DOHH2 (cell line): ENCODE data around the gene TNFRSF19.

Experiments
- CTCF ChIP-seq: fragments of 200-600 bp; sonication (generic); IDR thresholded peaks from one replicate; pipeline ENCODE4 v1.5.1; 2014; ENCODE audit warnings: antibody characterized with exemption, mild to moderate bottlenecking, low read depth, low read length; ENCODE audit not compliant: poor library complexity, severe bottlenecking
- EZH2phosphoT487 ChIP-seq: fragments of 200-600 bp; sonication (generic); IDR thresholded peaks from 2 replicates; pipeline ENCODE4 v1.6.1; 2017; ENCODE audit warnings: borderline replicate concordance, mild to moderate bottlenecking, antibody characterized with exemption, low read length, moderate library complexity, mixed read lengths

- no peak for TF ChIP-seq CTCF
- no peak for TF ChIP-seq EZH2phosphoT487
Observed at GRCh38 chr13:23580684-23581060, 10.5 kb downstream of the TNFRSF19 start.
